Measurements from ENCODE around the gene TREML2. TPM values are rescaled to one million over a fixed set of nuclear protein-coding genes. Genes with fewer than 3 reads are reported as not detected.

Gene TREML2
- total RNA-seq, 1 experiment from 2014 or later: not detected

- no peak for TF ChIP-seq REST (IDR thresholded peaks at IDR 0.05; ENCODE audit: low read depth)
- TF ChIP-seq, protein P1, sequence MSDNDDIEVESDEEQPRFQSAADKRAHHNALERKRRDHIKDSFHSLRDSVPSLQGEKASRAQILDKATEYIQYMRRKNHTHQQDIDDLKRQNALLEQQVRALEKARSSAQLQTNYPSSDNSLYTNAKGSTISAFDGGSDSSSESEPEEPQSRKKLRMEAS (IDR thresholded peaks at IDR 0.05): no peak
- TF ChIP-seq SRF (IDR thresholded peaks at IDR 0.05; ENCODE audit: low read depth): no peak
- no peak for TF ChIP-seq EZH2 (IDR thresholded peaks at IDR 0.05)
- no peak for TF ChIP-seq POLR2A (IDR thresholded peaks at IDR 0.05; ENCODE audit: borderline replicate concordance, extremely low read depth, insufficient read depth, insufficient read length)
- no peak for TF ChIP-seq CBX3 (IDR thresholded peaks at IDR 0.05; ENCODE audit: low read depth)
Measured at GRCh38 chr6:41216616-41217015, 15.7 kb upstream of the TREML2 start (continued).

DNA sequence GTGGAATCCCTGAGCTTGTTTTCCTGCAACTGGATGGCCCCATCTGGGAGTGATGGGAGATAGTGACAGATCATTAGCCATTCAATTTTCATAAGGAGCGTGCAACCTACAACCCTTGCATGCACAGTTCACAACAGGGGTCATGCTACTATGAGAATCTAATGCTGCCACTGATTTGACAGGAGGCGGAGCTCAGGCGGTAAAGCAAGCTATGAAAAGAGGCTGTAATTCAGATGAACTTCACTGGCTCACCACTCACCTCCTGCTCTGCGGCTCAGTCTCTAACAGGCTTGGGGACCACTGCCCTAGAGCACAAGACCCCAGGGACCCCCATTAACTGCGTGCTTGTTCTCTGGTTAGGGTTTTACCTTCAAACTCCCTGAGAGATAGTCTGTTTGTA is 14.8 kb upstream of the TREML2 start:
- no TSS peak for BruUV-seq (replicated peaks)
- ATAC-seq: no peak
- RAD21 ChIA-PET (ENCODE audit: low non-redundant PET in 1 of 2, low total read pairs in 2 of 2, uncharacterized antibody in 2 of 2, unreplicated experiment in 2 of 2): no interaction called here
- H3K27me3 ChIP-seq (ENCODE audit: insufficient read depth, low read length): no peaks in the 10 kb centered on the region
- H3K36me3 ChIP-seq (ENCODE audit: control insufficient read depth in 1 of 2, insufficient read depth in 2 of 2, low read length in 2 of 2): no peaks in the 10 kb centered on the region
- no peak overlapping the region for H3K9ac ChIP-seq (ENCODE audit: low read length)
- no peak overlapping the region for H2AFZ ChIP-seq (ENCODE audit: low read depth, low read length, poor library complexity, severe bottlenecking)
- intact Hi-C loops (cut with micrococcal nuclease): no loop called here
- no peak overlapping the region for H3K27ac ChIP-seq (ENCODE audit: low read depth, low read length)
- no peaks in the 10 kb centered on the region for H4K20me1 ChIP-seq (ENCODE audit: insufficient read depth)
- no peaks in the 10 kb centered on the region for H3K79me2 ChIP-seq (ENCODE audit: insufficient read depth, low read length)
- no peak overlapping the region for H3K4me3 ChIP-seq (replicated peaks in 1 of 2; ENCODE audit: low read depth in 1 of 2, low read length in 2 of 2)
- H3K9me2 ChIP-seq (ENCODE audit: insufficient read depth): no peaks in the 10 kb centered on the region
- POLR2A ChIA-PET: no interaction called here
- no peak for DNase-seq (ENCODE audit: low read depth, low spot score)
- CTCF ChIA-PET: no interaction called here
- H3K4me2 ChIP-seq (ENCODE audit: low read length): no peak overlapping the region
- no peaks in the 10 kb centered on the region for H3K4me1 ChIP-seq (ENCODE audit: control insufficient read depth in 1 of 2, insufficient read depth in 2 of 2, low read length in 2 of 2)
- H3K9me3 ChIP-seq (ENCODE audit: control insufficient read depth in 1 of 2, insufficient read depth in 1 of 2, low read depth in 1 of 2, low read length in 2 of 2): peaks cover 6 to 11% of the 10 kb centered on the region in 2 experiments; a peak in 3 of 4 replicates
- TF ChIP-seq CEBPB (IDR thresholded peaks at IDR 0.05; ENCODE audit: low read depth) (no peak), POLR2AphosphoS5 (IDR thresholded peaks at IDR 0.05; ENCODE audit: low read depth, low read length) (no peak), SIN3A (IDR thresholded peaks at IDR 0.05; ENCODE audit: low read depth) (no peak), EZH2 (IDR thresholded peaks at IDR 0.05) (no peak), REST (IDR thresholded peaks at IDR 0.05; ENCODE audit: low read depth) (no peak), EZH2phosphoT487 (IDR thresholded peaks at IDR 0.05; ENCODE audit: borderline replicate concordance) (no peak)
- TF ChIP-seq, protein P2, sequence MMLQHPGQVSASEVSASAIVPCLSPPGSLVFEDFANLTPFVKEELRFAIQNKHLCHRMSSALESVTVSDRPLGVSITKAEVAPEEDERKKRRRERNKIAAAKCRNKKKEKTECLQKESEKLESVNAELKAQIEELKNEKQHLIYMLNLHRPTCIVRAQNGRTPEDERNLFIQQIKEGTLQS (IDR thresholded peaks at IDR 0.05): no peak
- TF ChIP-seq, protein P1 (IDR thresholded peaks at IDR 0.05): no peak
- TF ChIP-seq, protein P3, sequence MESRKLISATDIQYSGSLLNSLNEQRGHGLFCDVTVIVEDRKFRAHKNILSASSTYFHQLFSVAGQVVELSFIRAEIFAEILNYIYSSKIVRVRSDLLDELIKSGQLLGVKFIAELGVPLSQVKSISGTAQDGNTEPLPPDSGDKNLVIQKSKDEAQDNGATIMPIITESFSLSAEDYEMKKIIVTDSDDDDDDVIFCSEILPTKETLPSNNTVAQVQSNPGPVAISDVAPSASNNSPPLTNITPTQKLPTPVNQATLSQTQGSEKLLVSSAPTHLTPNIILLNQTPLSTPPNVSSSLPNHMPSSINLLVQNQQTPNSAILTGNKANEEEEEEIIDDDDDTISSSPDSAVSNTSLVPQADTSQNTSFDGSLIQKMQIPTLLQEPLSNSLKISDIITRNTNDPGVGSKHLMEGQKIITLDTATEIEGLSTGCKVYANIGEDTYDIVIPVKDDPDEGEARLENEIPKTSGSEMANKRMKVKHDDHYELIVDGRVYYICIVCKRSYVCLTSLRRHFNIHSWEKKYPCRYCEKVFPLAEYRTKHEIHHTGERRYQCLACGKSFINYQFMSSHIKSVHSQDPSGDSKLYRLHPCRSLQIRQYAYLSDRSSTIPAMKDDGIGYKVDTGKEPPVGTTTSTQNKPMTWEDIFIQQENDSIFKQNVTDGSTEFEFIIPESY (IDR thresholded peaks at IDR 0.05; ENCODE audit: extremely low read depth, insufficient replicate concordance, low read length): no peak
